ENCODE data around the gene PKP4. TPM values are rescaled to one million over a fixed set of nuclear protein-coding genes. Genes with fewer than 3 reads are reported as not detected.

PKP4 gene
- total RNA-seq, 1 experiment from 2014 or later, result 52.0 TPM

- no peak overlapping the region for H2BK20ac ChIP-seq (ENCODE audit: low read depth, low read length, poor library complexity, severe bottlenecking)
- H2BK5ac ChIP-seq (ENCODE audit: insufficient read length, low read length), result no peak overlapping the region
- peak overlapping the region in 1 of 2 experiments; percentile 34; a peak in 1 of 5 replicates for H3K4me3 Mint-ChIP-seq
- no peak overlapping the region for H3K23ac ChIP-seq (ENCODE audit: insufficient read length, low read depth, low read length)
- no peak overlapping the region for H2AFZ ChIP-seq (ENCODE audit: low read length)
- no peaks in the 10 kb centered on the region for H3K36me3 Mint-ChIP-seq (ENCODE audit: insufficient read depth in 1 of 3, low read depth in 3 of 3)
- no peaks in the 10 kb centered on the region for H4K20me1 ChIP-seq (ENCODE audit: control insufficient read depth, insufficient read depth, insufficient read length)
- no peak overlapping the region for H3K4me2 ChIP-seq (ENCODE audit: insufficient read depth, insufficient read length, low read length)
- no peaks in the 10 kb centered on the region for H3K9me3 Mint-ChIP-seq
- H3K23me2 ChIP-seq (ENCODE audit: insufficient read length, low read depth, low read length, poor library complexity, severe bottlenecking), result no peaks in the 10 kb centered on the region
- DNase-seq, result no peak
- no peak overlapping the region for H2BK12ac ChIP-seq (ENCODE audit: insufficient read length, low read depth, low read length)
- no peak overlapping the region for H4K8ac ChIP-seq (replicated peaks; ENCODE audit: insufficient read length, low read depth, low read length)
- no peaks in the 10 kb centered on the region for H3K9me3 ChIP-seq (ENCODE audit: control insufficient read depth, low read depth, low read length)
- H3K4ac ChIP-seq (ENCODE audit: low read depth, low read length), result no peak overlapping the region
- WGBS (ENCODE audit: extremely low coverage, insufficient read length, low lambda C conversion rate), result no CpG with 5 or more reads among the region's 3 CpGs
- H2BK15ac ChIP-seq (ENCODE audit: low read depth, low read length), result no peak overlapping the region
- H4K5ac ChIP-seq (ENCODE audit: insufficient read length, low read depth, low read length), result no peak overlapping the region
- H3K18ac ChIP-seq (ENCODE audit: insufficient read length, low read depth, low read length), result no peak overlapping the region
- H3T11ph ChIP-seq (ENCODE audit: low read length), result no peak overlapping the region
- no peaks in the 10 kb centered on the region; the same call in 1 of the 2 replicates for H3K4me1 ChIP-seq (ENCODE audit: insufficient read depth, low read length)
- H3K27ac Mint-ChIP-seq, result peak overlapping the region; percentile 45 to 77 (median 69); a peak in 2 of 7 replicates
- H2AK5ac ChIP-seq (ENCODE audit: insufficient read length, low read length), result no peak overlapping the region
- no peak for TF ChIP-seq CTCF (conservative IDR thresholded peaks at IDR 0.05)
- no peak overlapping the region for H3K14ac ChIP-seq (ENCODE audit: insufficient read depth, low read length)
- no peak overlapping the region for H3K56ac ChIP-seq (ENCODE audit: insufficient read length, low read depth, low read length)
- H2BK120ac ChIP-seq (ENCODE audit: low read depth, low read length, poor library complexity, severe bottlenecking), result no peak overlapping the region
- H3K4me1 Mint-ChIP-seq, result peaks cover 34 to 42% of the 10 kb centered on the region in 2 experiments
- H4K91ac ChIP-seq (ENCODE audit: insufficient read length, low read depth, low read length), result no peak overlapping the region
- H3K27me3 Mint-ChIP-seq (ENCODE audit: low read depth), result no peaks in the 10 kb centered on the region
- H3K79me2 ChIP-seq (ENCODE audit: insufficient read depth, low read length), result peaks cover 8% of the 10 kb centered on the region; the same call in 1 of the 2 replicates
- no peak overlapping the region for H3K9ac ChIP-seq (ENCODE audit: extremely low read depth, insufficient read length, low read length)
- no peak overlapping the region for H3K27ac ChIP-seq (ENCODE audit: insufficient read length, low read depth, low read length)
- H3K79me1 ChIP-seq (ENCODE audit: insufficient read depth, low read depth, low read length, poor library complexity, severe bottlenecking), result peaks cover 7% of the 10 kb centered on the region
- H3K27me3 ChIP-seq (ENCODE audit: insufficient read depth, low read length), result no peaks in the 10 kb centered on the region
Measured at GRCh38 chr2:158496986-158497385, 40.2 kb downstream of the PKP4 start.
